Smooth muscle cell (in vitro differentiated cells): ENCODE results near the gene PRKCQ. TPM values are rescaled to one million over a fixed set of nuclear protein-coding genes. Genes with fewer than 3 reads are reported as not detected.

Experiments used
- DNase-seq: peaks from one replicate; lab custom pipeline; 2025; ENCODE audit not compliant: unreplicated experiment; lab: John Stamatoyannopoulos, UW
- H2AFZ ChIP-seq: fragments of 200-600 bp; sonication (generic); 2 replicates; pipeline ENCODE4 v1.6.0; 2016; ENCODE audit warnings: antibody characterized with exemption, low read depth, mild to moderate bottlenecking
- H3F3A ChIP-seq: fragments of 200-600 bp; sonication (generic); 2 replicates; pipeline ENCODE4 v1.6.0; 2017; ENCODE audit warnings: antibody characterized with exemption, low read depth
- H3K27ac ChIP-seq: fragments of 200-600 bp; sonication (generic); 2 replicates; pipeline ENCODE4 v1.5.1; 2016; ENCODE audit warnings: low read depth, mild to moderate bottlenecking
- H3K27me3 ChIP-seq: fragments of 200-600 bp; sonication (generic); 2 replicates; pipeline ENCODE4 v1.6.1; 2016; ENCODE audit warnings: low read depth, mild to moderate bottlenecking
- H3K36me3 ChIP-seq: fragments of 200-600 bp; sonication (generic); 2 replicates; pipeline ENCODE4 v1.5.1; 2016; ENCODE audit warnings: low read depth
- H3K4me1 ChIP-seq: fragments of 200-600 bp; sonication (generic); 2 replicates; pipeline ENCODE4 v1.5.1; 2016; ENCODE audit warnings: low read depth
- H3K4me2 ChIP-seq: fragments of 200-600 bp; sonication (generic); 2 replicates; pipeline ENCODE4 v1.6.0; 2016; ENCODE audit warnings: mild to moderate bottlenecking
- H3K4me3 ChIP-seq: fragments of 200-600 bp; sonication (generic); 2 replicates; pipeline ENCODE4 v1.5.1; 2016; ENCODE audit warnings: mild to moderate bottlenecking
- H3K79me2 ChIP-seq: fragments of 200-600 bp; sonication (generic); 2 replicates; pipeline ENCODE4 v1.6.0; 2016; ENCODE audit warnings: low read depth, mild to moderate bottlenecking
- H3K9ac ChIP-seq: fragments of 200-600 bp; sonication (generic); 2 replicates; pipeline ENCODE4 v1.6.0; 2016; ENCODE audit warnings: low read depth
- H3K9me3 ChIP-seq: fragments of 200-600 bp; sonication (generic); replicated peaks from 2 replicates; pipeline ENCODE4 v1.5.1; 2016; ENCODE audit warnings: low read depth
- H4K20me1 ChIP-seq: fragments of 200-600 bp; sonication (generic); 2 replicates; pipeline ENCODE4 v1.6.0; 2016; ENCODE audit warnings: low read depth
- WGBS: methylation state at CpG from one replicate; pipeline ENCODE4 v1.1.7; 2016; ENCODE audit warnings: low lambda C conversion rate; 5-methylcytosine and 5-hydroxymethylcytosine counted together
- polyA plus RNA-seq: library from polyadenylated mRNA; unstranded; fragments of >200 nt; fragmentation: Nextera tagmentation; extraction: Ambion mirVana; gene quantifications from 2 replicates; pipeline ENCODE4 v1.2.1, GENCODE V29; 2016
- total RNA-seq: library from RNA; depleted of rRNA; stranded (reverse); fragments of >200 nt; gene quantifications from 2 replicates; pipeline ENCODE4 v1.2.3, GENCODE V29; 2014
- TF ChIP-seq, protein P1 (sequence below): fragments of 200-600 bp; sonication (generic); IDR thresholded peaks from 2 replicates; pipeline ENCODE4 v1.5.1; 2017; ENCODE audit warnings: borderline replicate concordance, mild to moderate bottlenecking, antibody characterized with exemption; ENCODE audit not compliant: insufficient read depth, poor library complexity, severe bottlenecking

PRKCQ gene
- total and polyA plus RNA-seq, 2 experiments from 2014 or later = 0.27 to 0.38 TPM

- Histone ChIP-seq H3K27ac (no peak overlapping the region), H3K79me2 (no peaks in the 10 kb centered on the region), H3K9me3 (no peaks in the 10 kb centered on the region), H3K4me3 (peak overlapping the region; percentile 85), H3K9ac (no peak overlapping the region), H3K4me1 (peaks cover 6% of the 10 kb centered on the region), H3K36me3 (no peaks in the 10 kb centered on the region), H2AFZ (peak overlapping the region; percentile 89), H3K27me3 (peaks cover 34% of the 10 kb centered on the region), H3K4me2 (peak overlapping the region; percentile 95), H3F3A (no peaks in the 10 kb centered on the region), H4K20me1 (no peaks in the 10 kb centered on the region)
- WGBS = 10% methylated on average over 16 of the region's 16 CpGs
- TF ChIP-seq, protein P1, sequence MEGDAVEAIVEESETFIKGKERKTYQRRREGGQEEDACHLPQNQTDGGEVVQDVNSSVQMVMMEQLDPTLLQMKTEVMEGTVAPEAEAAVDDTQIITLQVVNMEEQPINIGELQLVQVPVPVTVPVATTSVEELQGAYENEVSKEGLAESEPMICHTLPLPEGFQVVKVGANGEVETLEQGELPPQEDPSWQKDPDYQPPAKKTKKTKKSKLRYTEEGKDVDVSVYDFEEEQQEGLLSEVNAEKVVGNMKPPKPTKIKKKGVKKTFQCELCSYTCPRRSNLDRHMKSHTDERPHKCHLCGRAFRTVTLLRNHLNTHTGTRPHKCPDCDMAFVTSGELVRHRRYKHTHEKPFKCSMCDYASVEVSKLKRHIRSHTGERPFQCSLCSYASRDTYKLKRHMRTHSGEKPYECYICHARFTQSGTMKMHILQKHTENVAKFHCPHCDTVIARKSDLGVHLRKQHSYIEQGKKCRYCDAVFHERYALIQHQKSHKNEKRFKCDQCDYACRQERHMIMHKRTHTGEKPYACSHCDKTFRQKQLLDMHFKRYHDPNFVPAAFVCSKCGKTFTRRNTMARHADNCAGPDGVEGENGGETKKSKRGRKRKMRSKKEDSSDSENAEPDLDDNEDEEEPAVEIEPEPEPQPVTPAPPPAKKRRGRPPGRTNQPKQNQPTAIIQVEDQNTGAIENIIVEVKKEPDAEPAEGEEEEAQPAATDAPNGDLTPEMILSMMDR = peak; percentile 7
- no peak for DNase-seq
Observed at GRCh38 chr10:6579183-6579903, 733 bp downstream of the PRKCQ start.

- Histone ChIP-seq H3K4me1 (peaks cover 6% of the 10 kb centered on the region), H3K4me2 (no peak overlapping the region), H3K27me3 (peaks cover 34% of the 10 kb centered on the region), H2AFZ (no peak overlapping the region), H3K79me2 (no peaks in the 10 kb centered on the region), H3K36me3 (no peaks in the 10 kb centered on the region), H3K4me3 (no peak overlapping the region), H3K27ac (no peak overlapping the region), H4K20me1 (no peaks in the 10 kb centered on the region), H3F3A (no peaks in the 10 kb centered on the region), H3K9ac (no peak overlapping the region), H3K9me3 (no peaks in the 10 kb centered on the region)
- no peak for DNase-seq
- WGBS = 46% methylated on average over 8 of the region's 8 CpGs
- TF ChIP-seq, protein P1 = no peak
Observed at GRCh38 chr10:6578795-6579182, 1.3 kb downstream of the PRKCQ start.

GRCh38 chr10:6578251-6578771, 1.8 kb downstream of the PRKCQ start:
- Histone ChIP-seq H3K36me3 (no peaks in the 10 kb centered on the region), H3K79me2 (no peaks in the 10 kb centered on the region), H2AFZ (no peak overlapping the region), H3K4me2 (no peak overlapping the region), H4K20me1 (no peaks in the 10 kb centered on the region), H3K4me1 (peaks cover 6% of the 10 kb centered on the region), H3F3A (no peaks in the 10 kb centered on the region), H3K4me3 (no peak overlapping the region), H3K27me3 (peaks cover 34% of the 10 kb centered on the region), H3K27ac (no peak overlapping the region), H3K9ac (no peak overlapping the region), H3K9me3 (no peaks in the 10 kb centered on the region)
- 72% methylated on average over 11 of the region's 11 CpGs for WGBS
- DNase-seq = no peak
- TF ChIP-seq, protein P1 = no peak

GRCh38 chr10:6576326-6576725, 3.8 kb downstream of the PRKCQ start:
- H4K20me1 ChIP-seq = no peaks in the 10 kb centered on the region
- no peak for DNase-seq
- 94% methylated on average over 4 of the region's 4 CpGs for WGBS
- no peaks in the 10 kb centered on the region for H3K9me3 ChIP-seq
- H3K27ac ChIP-seq = no peak overlapping the region
- H3K36me3 ChIP-seq = no peaks in the 10 kb centered on the region
- peaks cover 6% of the 10 kb centered on the region for H3K4me1 ChIP-seq
- H3K4me2 ChIP-seq = no peak overlapping the region
- no peak overlapping the region for H3K4me3 ChIP-seq
- TF ChIP-seq, protein P1 = no peak
- peaks cover 34% of the 10 kb centered on the region for H3K27me3 ChIP-seq
- no peak overlapping the region for H3K9ac ChIP-seq
- H3F3A ChIP-seq = no peaks in the 10 kb centered on the region
- H2AFZ ChIP-seq = no peak overlapping the region
- no peaks in the 10 kb centered on the region for H3K79me2 ChIP-seq
